H9 (cell line): ENCODE results near the gene MAST4. TPM values are rescaled to one million over a fixed set of nuclear protein-coding genes. Genes with fewer than 3 reads are reported as not detected.

Experiments
- DNase-seq: peaks from one replicate; pipeline ENCODE4 v3.0.0-alpha.2; 2017
- H2AFZ ChIP-seq: one replicate; pipeline ENCODE4 v1.6.1; 2013; ENCODE audit warnings: mild to moderate bottlenecking, low read length, control low read depth, moderate library complexity
- H2AK5ac ChIP-seq: 2 replicates; pipeline ENCODE4 v1.6.1; 2013; ENCODE audit warnings: low read length, control low read depth, mixed read lengths; ENCODE audit not compliant: insufficient read length
- H2BK120ac ChIP-seq: one replicate; pipeline ENCODE4 v1.6.1; 2013; ENCODE audit warnings: low read depth, mild to moderate bottlenecking, low read length, control low read depth, inconsistent platforms; ENCODE audit not compliant: poor library complexity, severe bottlenecking
- H2BK12ac ChIP-seq: 2 replicates; pipeline ENCODE4 v1.6.1; 2013; ENCODE audit warnings: low read length, control low read depth, mixed read lengths, low read depth; ENCODE audit not compliant: insufficient read length
- H2BK15ac ChIP-seq: 2 replicates; pipeline ENCODE4 v1.6.1; 2013; ENCODE audit warnings: low read depth, low read length, control low read depth
- H2BK20ac ChIP-seq: one replicate; pipeline ENCODE4 v1.6.1; 2013; ENCODE audit warnings: low read depth, mild to moderate bottlenecking, low read length, control low read depth, inconsistent platforms; ENCODE audit not compliant: poor library complexity, severe bottlenecking
- H2BK5ac ChIP-seq: 2 replicates; pipeline ENCODE4 v1.6.1; 2013; ENCODE audit warnings: low read length, control low read depth, mixed read lengths; ENCODE audit not compliant: insufficient read length
- H3K14ac ChIP-seq: 2 replicates; pipeline ENCODE4 v1.6.1; 2013; ENCODE audit warnings: low read length, control low read depth; ENCODE audit not compliant: insufficient read depth
- H3K18ac ChIP-seq: 2 replicates; pipeline ENCODE4 v1.6.1; 2013; ENCODE audit warnings: low read depth, mild to moderate bottlenecking, mixed read lengths, low read length, control low read depth; ENCODE audit not compliant: insufficient read length
- H3K23ac ChIP-seq: 2 replicates; pipeline ENCODE4 v1.6.1; 2013; ENCODE audit warnings: low read length, control low read depth, mixed read lengths, low read depth; ENCODE audit not compliant: insufficient read length
- H3K23me2 ChIP-seq: 2 replicates; pipeline ENCODE4 v1.6.1; 2013; ENCODE audit warnings: low read depth, mild to moderate bottlenecking, mixed read lengths, low read length, control low read depth; ENCODE audit not compliant: insufficient read length, poor library complexity, severe bottlenecking
- H3K27ac ChIP-seq: 2 replicates; pipeline ENCODE4 v1.5.1; 2013; ENCODE audit warnings: low read length, control low read depth, mixed read lengths, low read depth; ENCODE audit not compliant: insufficient read length
- H3K27me3 ChIP-seq: 2 replicates; pipeline ENCODE4 v1.6.1; 2013; ENCODE audit warnings: low read length, control low read depth, inconsistent platforms; ENCODE audit not compliant: insufficient read depth
- H3K4ac ChIP-seq: 2 replicates; pipeline ENCODE4 v1.6.1; 2013; ENCODE audit warnings: low read depth, mild to moderate bottlenecking, control low read depth, inconsistent platforms, low read length, moderate library complexity
- H3K4me1 ChIP-seq: 2 replicates; pipeline ENCODE4 v1.6.1; 2013; ENCODE audit warnings: low read length, control low read depth, inconsistent platforms; ENCODE audit not compliant: insufficient read depth
- H3K4me2 ChIP-seq: 2 replicates; pipeline ENCODE4 v1.6.1; 2013; ENCODE audit warnings: low read length, control low read depth, mixed read lengths; ENCODE audit not compliant: insufficient read length, insufficient read depth
- H3K56ac ChIP-seq: 2 replicates; pipeline ENCODE4 v1.6.1; 2013; ENCODE audit warnings: low read depth, mild to moderate bottlenecking, mixed read lengths, low read length, control low read depth; ENCODE audit not compliant: insufficient read length
- H3K79me1 ChIP-seq: 2 replicates; pipeline ENCODE4 v1.6.1; 2013; ENCODE audit warnings: low read depth, mild to moderate bottlenecking, moderate library complexity, low read length, control low read depth, inconsistent platforms; ENCODE audit not compliant: insufficient read depth, poor library complexity, severe bottlenecking
- H3K79me2 ChIP-seq: 2 replicates; pipeline ENCODE4 v1.6.1; 2013; ENCODE audit warnings: low read length, control low read depth, inconsistent platforms; ENCODE audit not compliant: insufficient read depth
- H3K9ac ChIP-seq: 2 replicates; pipeline ENCODE4 v1.6.1; 2013; ENCODE audit warnings: low read length, control low read depth, mixed read lengths; ENCODE audit not compliant: insufficient read length; ENCODE audit errors: extremely low read depth
- H3K9me3 ChIP-seq: one replicate; pipeline ENCODE4 v1.6.1; 2013; ENCODE audit warnings: low read depth, low read length, inconsistent platforms; ENCODE audit not compliant: control insufficient read depth
- H3T11ph ChIP-seq: one replicate; pipeline ENCODE4 v1.6.1; 2013; ENCODE audit warnings: mild to moderate bottlenecking, low read length, control low read depth, inconsistent platforms
- H4K20me1 ChIP-seq: one replicate; pipeline ENCODE4 v1.6.1; 2013; ENCODE audit not compliant: control insufficient read depth, insufficient read length, insufficient read depth
- H4K5ac ChIP-seq: 2 replicates; pipeline ENCODE4 v1.6.1; 2013; ENCODE audit warnings: low read depth, mild to moderate bottlenecking, mixed read lengths, low read length, control low read depth; ENCODE audit not compliant: insufficient read length
- H4K8ac ChIP-seq: replicated peaks from 2 replicates; pipeline ENCODE4 v1.6.1; 2013; ENCODE audit warnings: low read length, control low read depth, mixed read lengths, low read depth; ENCODE audit not compliant: insufficient read length
- H4K91ac ChIP-seq: 2 replicates; pipeline ENCODE4 v1.6.1; 2013; ENCODE audit warnings: low read depth, mild to moderate bottlenecking, moderate library complexity, mixed read lengths, low read length, control low read depth; ENCODE audit not compliant: insufficient read length
- H3K27ac Mint-ChIP-seq, 3 experiments: 2 replicates in 2 of 3; 3 replicates in 1 of 3; pipeline ENCODE4 v1.8.0; 2020 to 2021; ENCODE audit warnings: mixed read lengths in 3 of 3, mild to moderate bottlenecking in 1 of 3, moderate library complexity in 1 of 3
- H3K27me3 Mint-ChIP-seq: 2 replicates; pipeline ENCODE4 v1.8.0; 2021; ENCODE audit warnings: low read depth, mild to moderate bottlenecking, moderate library complexity, mixed read lengths
- H3K36me3 Mint-ChIP-seq, 3 experiments: 2 replicates in 2 of 3; 3 replicates in 1 of 3; pipeline ENCODE4 v1.8.0; 2020 to 2021; ENCODE audit warnings: low read depth in 3 of 3, mixed read lengths in 3 of 3; ENCODE audit not compliant: insufficient read depth in 1 of 3
- H3K4me1 Mint-ChIP-seq, 2 experiments: 2 replicates each; pipeline ENCODE4 v1.8.0; 2020; ENCODE audit warnings: mixed read lengths in 2 of 2
- H3K4me3 Mint-ChIP-seq, 2 experiments: 2 replicates in 1 of 2; 3 replicates in 1 of 2; pipeline ENCODE4 v1.8.0; 2020 to 2021; ENCODE audit warnings: mild to moderate bottlenecking in 2 of 2, mixed read lengths in 2 of 2, moderate library complexity in 1 of 2
- H3K9me3 Mint-ChIP-seq, 2 experiments: 2 replicates in 1 of 2; 3 replicates in 1 of 2; pipeline ENCODE4 v1.8.0; 2020; ENCODE audit warnings: mild to moderate bottlenecking in 2 of 2, mixed read lengths in 2 of 2, moderate library complexity in 1 of 2
- WGBS: extraction: QIAGEN DNeasy Blood & Tissue Kit; methylation state at CpG from one replicate; pipeline ENCODE4 v1.1.7; 2013; ENCODE audit warnings: missing lambda C conversion rate, low lambda C conversion rate, mixed read lengths; ENCODE audit not compliant: insufficient read length; ENCODE audit errors: extremely low coverage; 5-methylcytosine and 5-hydroxymethylcytosine counted together
- total RNA-seq: library from RNA; stranded (reverse); gene quantifications from 2 replicates; pipeline ENCODE4 v1.2.1, GENCODE V29; 2021
- TF ChIP-seq, protein P1 (sequence below): fragments of 200-600 bp; sonication (generic); conservative IDR thresholded peaks from 3 replicates; pipeline ENCODE4 v1.8.0; 2021; ENCODE audit warnings: antibody characterized with exemption, mild to moderate bottlenecking

The MAST4 gene
- total RNA-seq, 1 experiment from 2014 or later: 3.7 TPM

DNA sequence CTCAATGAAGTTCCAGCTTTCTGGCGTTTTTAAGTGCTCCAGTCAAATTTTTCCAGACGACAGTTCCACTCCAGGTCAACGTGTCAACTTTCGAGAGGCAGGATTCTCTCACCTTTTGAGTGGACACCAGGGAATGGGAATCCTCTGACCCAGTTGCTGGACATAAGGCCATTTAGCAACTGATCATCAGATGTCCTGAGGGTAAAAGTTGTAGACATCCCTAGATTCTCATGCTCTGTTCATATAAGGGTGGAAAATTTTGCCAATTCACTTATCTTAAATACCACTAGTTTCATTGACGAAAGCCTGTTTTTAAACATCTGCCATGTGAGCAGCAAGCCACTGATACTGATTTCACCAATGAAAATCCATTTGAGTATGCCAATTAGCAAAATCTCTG, 275.5 kb downstream of the MAST4 start:
- H3K4me2 ChIP-seq: no peak overlapping the region
- H4K5ac ChIP-seq: no peak overlapping the region
- no peak overlapping the region for H4K91ac ChIP-seq
- no peak overlapping the region for H2AFZ ChIP-seq
- H3K23me2 ChIP-seq: no peaks in the 10 kb centered on the region
- no peaks in the 10 kb centered on the region for H4K20me1 ChIP-seq
- H3K4me1 Mint-ChIP-seq: peaks cover 9 to 10% of the 10 kb centered on the region in 2 experiments
- H3K27ac Mint-ChIP-seq: no peak overlapping the region
- no peaks in the 10 kb centered on the region for H3K36me3 Mint-ChIP-seq
- no peaks in the 10 kb centered on the region for H3K9me3 Mint-ChIP-seq
- H3K27me3 Mint-ChIP-seq: peaks cover 1% of the 10 kb centered on the region; the same call in 1 of the 2 replicates
- DNase-seq: no peak
- H3K4me1 ChIP-seq: no peaks in the 10 kb centered on the region
- H3K79me2 ChIP-seq: no peaks in the 10 kb centered on the region
- H2BK5ac ChIP-seq: peak overlapping the region; percentile 53
- no peaks in the 10 kb centered on the region for H3K79me1 ChIP-seq
- H2AK5ac ChIP-seq: no peak overlapping the region
- no peak overlapping the region for H2BK20ac ChIP-seq
- H3K27ac ChIP-seq: no peak overlapping the region
- no peak overlapping the region for H2BK120ac ChIP-seq
- H4K8ac ChIP-seq: no peak overlapping the region
- no peaks in the 10 kb centered on the region for H3K27me3 ChIP-seq
- H3K18ac ChIP-seq: no peak overlapping the region
- WGBS: no CpG with 5 or more reads among the region's 5 CpGs
- no peak overlapping the region for H3K4ac ChIP-seq
- no peak overlapping the region for H3K14ac ChIP-seq
- H2BK15ac ChIP-seq: no peak overlapping the region
- H3K23ac ChIP-seq: no peak overlapping the region
- H3K9me3 ChIP-seq: no peaks in the 10 kb centered on the region
- H3K4me3 Mint-ChIP-seq: no peak overlapping the region
- no peak overlapping the region for H2BK12ac ChIP-seq
- H3K9ac ChIP-seq: no peak overlapping the region
- TF ChIP-seq, protein P1, sequence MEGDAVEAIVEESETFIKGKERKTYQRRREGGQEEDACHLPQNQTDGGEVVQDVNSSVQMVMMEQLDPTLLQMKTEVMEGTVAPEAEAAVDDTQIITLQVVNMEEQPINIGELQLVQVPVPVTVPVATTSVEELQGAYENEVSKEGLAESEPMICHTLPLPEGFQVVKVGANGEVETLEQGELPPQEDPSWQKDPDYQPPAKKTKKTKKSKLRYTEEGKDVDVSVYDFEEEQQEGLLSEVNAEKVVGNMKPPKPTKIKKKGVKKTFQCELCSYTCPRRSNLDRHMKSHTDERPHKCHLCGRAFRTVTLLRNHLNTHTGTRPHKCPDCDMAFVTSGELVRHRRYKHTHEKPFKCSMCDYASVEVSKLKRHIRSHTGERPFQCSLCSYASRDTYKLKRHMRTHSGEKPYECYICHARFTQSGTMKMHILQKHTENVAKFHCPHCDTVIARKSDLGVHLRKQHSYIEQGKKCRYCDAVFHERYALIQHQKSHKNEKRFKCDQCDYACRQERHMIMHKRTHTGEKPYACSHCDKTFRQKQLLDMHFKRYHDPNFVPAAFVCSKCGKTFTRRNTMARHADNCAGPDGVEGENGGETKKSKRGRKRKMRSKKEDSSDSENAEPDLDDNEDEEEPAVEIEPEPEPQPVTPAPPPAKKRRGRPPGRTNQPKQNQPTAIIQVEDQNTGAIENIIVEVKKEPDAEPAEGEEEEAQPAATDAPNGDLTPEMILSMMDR: no peak
- H3T11ph ChIP-seq: no peak overlapping the region
- no peak overlapping the region for H3K56ac ChIP-seq
